Motor neuron (in vitro differentiated cells): ENCODE measurements around the gene ITPRIP. TPM values are rescaled to one million over a fixed set of nuclear protein-coding genes. Genes with fewer than 3 reads are reported as not detected.

ENCODE experiments used
- ATAC-seq, 8 experiments: fragments of 200-7000 bp; cut with Tn5 transposase; replicated peaks in 6 of 8; 2 replicates each; pipeline ENCODE4 v1.8.0; 2021; ENCODE audit warnings: mild to moderate bottlenecking in 8 of 8, moderate library complexity in 8 of 8
- H3K27ac ChIP-seq, 2 donors: fragments of 250-450 bp; sonication (Bioruptor Pico); 2 replicates each; pipeline ENCODE4 v1.9.0; 2021; ENCODE audit warnings: antibody characterized with exemption in 2 of 2, mild to moderate bottlenecking in 2 of 2, moderate library complexity in 1 of 2
- H3K4me1 ChIP-seq, 2 donors: fragments of 250-450 bp; sonication (Bioruptor Pico); replicated peaks in 1 of 2; 2 replicates each; pipeline ENCODE4 v1.6.1; 2021; ENCODE audit warnings: antibody characterized with exemption in 2 of 2, mild to moderate bottlenecking in 2 of 2, moderate library complexity in 1 of 2
- H3K4me3 ChIP-seq, 5 donors: fragments of 250-450 bp; sonication (Bioruptor Pico); 2 replicates each; pipeline ENCODE4 v1.9.0; 2021; ENCODE audit warnings: antibody characterized with exemption in 5 of 5, mild to moderate bottlenecking in 5 of 5, moderate library complexity in 4 of 5
- WGBS, 10 experiments: fragments of 450-650 bp; shearing (Covaris generic); methylation state at CpG; one replicate each; pipeline ENCODE4 v1.0.0; 2022; 5-methylcytosine and 5-hydroxymethylcytosine counted together
- in situ Hi-C, 9 experiments: fragments of 400-800 bp; cut with MboI; loops; one replicate each; pipeline ENCODE4 v1.15.0; 2021; ENCODE audit warnings: low sequenced_read_pairs in 9 of 9, low pct_unique_long_range_greater_than_20kb in 2 of 9; ENCODE audit not compliant: unreplicated experiment in 9 of 9
- total RNA-seq, 8 experiments: library from RNA; unstranded; fragments of 300-600 nt; gene quantifications; 2 replicates each; pipeline versions ENCODE4 v1.2.3 to v1.2.4, GENCODE V29; 2022

ITPRIP gene
- total RNA-seq, 8 experiments from 2014 or later, result 5.4 to 17.7 (median 8.6) TPM

GRCh38 chr10:104274762-104275721, 63.2 kb downstream of the ITPRIP start:
- in situ Hi-C loops, result no loop called here
- peak in 5 of 8 experiments; percentile 53 to 94 (median 74) for ATAC-seq
- no peak overlapping the region for H3K27ac ChIP-seq
- no peaks in the 10 kb centered on the region for H3K4me1 ChIP-seq
- H3K4me3 ChIP-seq, result peak overlapping the region in 1 of 5 donors; percentile 14
- 0 to 94% (median 51%) methylated on average over 2 to 9 of the region's 42 CpGs; no CpG with 5 or more reads in 2 of the 10 experiments for whole genome bisulfite sequencing, 10 experiments

GRCh38 chr10:104273899-104274575, 64.2 kb downstream of the ITPRIP start:
- Histone ChIP-seq H3K4me3 (no peak overlapping the region), H3K27ac (no peak overlapping the region), H3K4me1 (peaks cover 0 to 5% of the 10 kb centered on the region in 2 donors)
- in situ Hi-C loops, result no loop called here
- no peak for ATAC-seq
- 40 to 100% (median 74%) methylated on average over 1 to 4 of the region's 4 CpGs for WGBS, 10 experiments

GRCh38 chr10:104273286-104273685, 65.0 kb downstream of the ITPRIP start:
- H3K27ac ChIP-seq, result no peak overlapping the region
- no peak overlapping the region for H3K4me3 ChIP-seq
- H3K4me1 ChIP-seq, result peaks cover 0 to 5% of the 10 kb centered on the region in 2 donors
- no peak for ATAC-seq
- in situ Hi-C loops, result no loop called here
- WGBS, 10 experiments, result 44 to 83% (median 60%) methylated on average over 1 of the region's 1 CpG; no CpG with 5 or more reads in 1 of the 10 experiments

- peak in 7 of 8 experiments; percentile 14 to 99 (median 99) for ATAC-seq
- Histone ChIP-seq H3K4me1 (peaks cover 9 to 22% of the 10 kb centered on the region in 2 donors), H3K27ac (peak within 1 kb of the TSS; percentile 86 to 92), H3K4me3 (peak within 1 kb of the TSS; percentile 75 to 89 (median 84))
- in situ Hi-C loops, result no loop called here
- WGBS, 10 experiments, result 4 to 82% (median 50%) methylated on average over 1 to 31 of the region's 59 CpGs; no CpG with 5 or more reads in 1 of the 10 experiments
Observed at GRCh38 chr10:104268713-104269645, 69.3 kb downstream of the ITPRIP start, which contains the start of gene GSTO2. Gene GSTO2 (plus strand): TSS chr10:104269184. CDS start chr10:104274916, 5,732 bp downstream.

- peak overlapping the region; percentile 86 to 92 for H3K27ac ChIP-seq
- ATAC-seq, result no peak
- in situ Hi-C loops, result no loop called here
- H3K4me1 ChIP-seq, result peaks cover 9 to 22% of the 10 kb centered on the region in 2 donors
- H3K4me3 ChIP-seq, result peak overlapping the region; percentile 75 to 89 (median 84)
- 0 to 78% (median 32%) methylated on average over 1 to 10 of the region's 10 CpGs; no CpG with 5 or more reads in 2 of the 10 experiments for WGBS, 10 experiments
Observed at GRCh38 chr10:104268405-104268712, 69.9 kb downstream of the ITPRIP start.

- H3K4me1 ChIP-seq, result peaks cover 9 to 22% of the 10 kb centered on the region in 2 donors
- 72 to 100% (median 97%) methylated on average over 2 to 14 of the region's 14 CpGs; no CpG with 5 or more reads in 2 of the 10 experiments for WGBS, 10 experiments
- H3K27ac ChIP-seq, result peak overlapping the region; percentile 86 to 92
- ATAC-seq, result no peak
- in situ Hi-C loops, result no loop called here
- H3K4me3 ChIP-seq, result peak overlapping the region; percentile 75 to 89 (median 84)
Observed at GRCh38 chr10:104267721-104268404, 70.4 kb downstream of the ITPRIP start.

GRCh38 chr10:104264783-104265182, 73.5 kb downstream of the ITPRIP start:
- ATAC-seq, result no peak
- 75 to 100% (median 88%) methylated on average over 2 to 5 of the region's 5 CpGs for WGBS, 10 experiments
- H3K27ac ChIP-seq, result no peak overlapping the region
- H3K4me3 ChIP-seq, result no peak overlapping the region
- H3K4me1 ChIP-seq, result peaks cover 9 to 21% of the 10 kb centered on the region in 2 donors
- in situ Hi-C loops, result no loop called here

- Histone ChIP-seq H3K4me3 (no peak overlapping the region), H3K27ac (no peak overlapping the region), H3K4me1 (peaks cover 0 to 6% of the 10 kb centered on the region in 2 donors)
- no peak for ATAC-seq
- in situ Hi-C loops, result no loop called here
- WGBS, 10 experiments, result 80 to 100% (median 97%) methylated on average over 1 to 5 of the region's 5 CpGs; no CpG with 5 or more reads in 1 of the 10 experiments
Observed at GRCh38 chr10:104262055-104262454, 76.2 kb downstream of the ITPRIP start.

GRCh38 chr10:104260775-104261115, 77.5 kb downstream of the ITPRIP start:
- Histone ChIP-seq H3K27ac (no peak overlapping the region), H3K4me1 (peaks cover 6 to 7% of the 10 kb centered on the region in 2 donors), H3K4me3 (no peak overlapping the region)
- ATAC-seq, result peak in 1 of 8 experiments; percentile 18
- 6 to 79% (median 60%) methylated on average over 2 to 3 of the region's 3 CpGs; no CpG with 5 or more reads in 1 of the 10 experiments for WGBS, 10 experiments
- in situ Hi-C loops, result no loop called here

- no peak overlapping the region for H3K27ac ChIP-seq
- no peak for ATAC-seq
- peaks cover 6 to 9% of the 10 kb centered on the region in 2 donors for H3K4me1 ChIP-seq
- 31 to 100% (median 80%) methylated on average over 1 to 5 of the region's 6 CpGs; no CpG with 5 or more reads in 1 of the 10 experiments for WGBS, 10 experiments
- H3K4me3 ChIP-seq, result no peak overlapping the region
- in situ Hi-C loops, result no loop called here
Observed at GRCh38 chr10:104259999-104260774, 78.1 kb downstream of the ITPRIP start.
